Activated CD8-positive, alpha-beta memory T cell treated with anti-CD3 and anti-CD28 coated beads, Interleukin-2, amount 50 U/mL, for 48 hours (primary cell): ENCODE measurements around the gene TBL1X.
"Not testable (repeated sequence)": the region's sequence is repeated elsewhere in the genome, so short reads cannot be mapped to it uniquely, and the experiment has no call there.

Source experiments
- DNase-seq: peaks from one replicate; pipeline ENCODE4 v3.0.0-alpha.2; 2020

Gene TBL1X

DNA sequence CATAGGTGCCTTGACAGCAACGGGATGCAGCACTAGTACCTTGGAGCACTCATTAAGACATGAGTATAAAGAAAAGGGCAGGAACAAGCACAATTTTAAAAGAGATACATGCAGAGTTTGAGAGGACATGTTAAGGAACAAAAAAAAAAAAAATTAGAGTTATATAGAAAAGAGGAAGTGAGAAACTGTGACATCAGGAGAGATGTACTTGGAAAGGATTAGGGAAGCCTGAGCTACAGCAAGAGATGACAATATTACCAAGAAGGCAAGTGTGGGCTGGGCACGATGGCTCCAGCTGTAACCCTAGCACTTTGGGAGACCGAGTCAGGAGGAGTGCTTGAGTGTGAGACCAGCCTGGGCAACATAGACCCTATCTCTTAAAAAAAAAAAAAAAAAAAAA, 263.4 kb downstream of the TBL1X start:
- no peak for DNase-seq

DNA sequence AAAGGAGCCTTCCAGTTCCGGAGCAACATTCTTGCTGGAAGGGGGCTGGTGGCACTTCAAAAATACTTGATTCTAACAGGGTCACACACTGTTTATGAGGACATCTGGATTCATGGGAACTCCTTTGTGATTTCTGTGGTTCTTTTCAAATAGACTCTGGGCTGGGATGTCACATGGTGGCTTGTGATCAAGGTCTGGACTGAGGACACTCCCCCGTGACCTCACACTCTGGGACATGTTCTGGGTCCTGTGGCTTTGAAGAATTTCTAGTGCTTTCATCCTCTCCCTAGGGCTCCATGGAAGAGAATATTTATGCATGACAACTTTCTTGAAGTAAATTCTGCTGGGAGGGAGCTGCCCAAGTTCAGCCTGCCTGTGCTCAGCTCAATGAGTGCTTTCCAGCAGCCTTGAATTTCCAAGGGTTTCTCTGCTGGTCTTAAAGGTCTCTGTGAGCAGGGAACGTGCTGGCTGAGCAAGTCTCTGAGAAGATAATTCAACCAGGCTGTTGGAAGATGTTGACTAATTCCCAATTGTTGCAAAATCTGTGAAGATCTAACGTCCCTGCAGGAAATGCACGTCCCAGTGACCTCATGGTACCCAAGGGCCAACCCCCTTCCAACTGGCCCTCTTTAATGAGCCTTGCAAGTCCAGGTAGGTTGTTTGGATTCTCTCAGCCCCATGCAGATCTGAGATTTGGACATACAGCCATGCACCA, 264.5 kb downstream of the TBL1X start:
- no peak for DNase-seq

DNA sequence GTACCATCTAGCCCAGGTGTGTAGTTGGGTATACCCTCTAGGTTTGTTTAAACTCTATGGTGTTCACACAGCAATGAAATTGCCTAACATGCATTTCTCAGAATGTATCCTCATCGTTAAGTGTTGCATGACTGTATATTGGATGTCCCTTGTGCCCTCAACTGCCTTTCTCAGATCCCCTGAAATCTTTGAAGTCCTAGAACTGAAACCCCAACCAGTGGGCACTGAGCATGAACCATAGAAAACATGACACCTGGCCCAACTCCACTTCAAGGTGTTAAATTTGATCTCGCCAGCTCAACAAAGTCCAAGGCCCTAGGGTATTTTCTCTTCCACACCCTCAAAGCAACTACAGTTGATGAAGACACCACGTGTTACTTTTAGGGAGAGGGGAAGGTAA, 265.2 kb downstream of the TBL1X start:
- no peak for DNase-seq

DNA sequence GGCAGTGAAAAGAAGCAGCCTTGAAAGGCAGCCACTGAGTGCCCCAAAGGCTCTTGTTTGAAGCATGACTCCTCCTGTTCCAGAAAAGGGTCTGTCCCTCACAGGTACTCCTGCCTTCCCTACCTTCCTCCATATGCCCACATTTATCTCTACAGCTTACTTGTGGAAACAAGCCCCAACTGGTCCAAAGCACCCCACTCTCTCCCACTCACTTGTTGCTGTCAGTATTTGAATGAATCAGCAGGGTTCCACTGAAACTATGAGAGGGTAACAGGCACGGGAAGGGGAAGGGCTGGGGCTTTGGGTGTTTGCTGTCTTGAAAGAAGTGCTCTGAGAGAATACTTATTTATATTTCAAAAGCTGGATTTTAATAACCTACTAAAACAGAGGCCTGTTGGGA, 265.9 kb downstream of the TBL1X start:
- DNase-seq = no peak

DNA sequence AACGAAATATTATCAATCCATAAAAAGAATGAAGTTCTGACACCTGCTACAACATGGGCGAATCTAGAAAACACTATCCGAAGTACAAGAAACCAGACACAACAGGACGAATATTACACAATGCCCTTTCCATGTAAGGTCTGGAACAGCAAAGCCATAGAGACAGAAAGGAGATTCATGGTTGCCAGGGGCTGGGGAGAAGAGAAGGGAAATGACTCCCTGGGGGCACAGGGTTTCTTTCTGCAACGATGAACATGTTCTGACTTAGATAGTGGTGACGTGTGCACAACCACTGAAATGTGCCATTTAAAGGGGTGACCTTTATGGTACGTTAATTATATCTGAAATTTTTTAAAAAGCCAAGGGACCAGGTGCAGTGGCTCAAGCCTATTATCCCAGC, 272.5 kb downstream of the TBL1X start:
- no peak for DNase-seq

DNA sequence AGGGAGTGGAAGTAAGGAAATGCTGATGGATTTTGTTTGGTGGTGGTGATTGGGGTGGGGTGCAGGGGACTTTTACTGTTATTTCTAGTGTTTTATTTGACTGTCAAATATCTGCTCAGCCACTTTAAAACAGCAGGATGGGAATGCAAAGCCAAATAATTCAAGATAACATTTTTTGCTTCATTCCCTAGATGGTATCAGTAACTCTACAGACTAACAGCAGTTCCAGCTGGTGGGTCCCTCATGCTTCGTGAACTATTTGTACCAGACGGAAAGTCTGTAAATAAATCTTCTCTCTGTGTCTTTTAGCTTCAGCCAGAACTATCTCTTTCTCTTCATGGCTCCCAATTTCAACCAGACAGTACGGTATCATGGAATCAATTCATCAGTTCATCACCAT, 273.3 kb downstream of the TBL1X start:
- DNase-seq = no peak

DNA sequence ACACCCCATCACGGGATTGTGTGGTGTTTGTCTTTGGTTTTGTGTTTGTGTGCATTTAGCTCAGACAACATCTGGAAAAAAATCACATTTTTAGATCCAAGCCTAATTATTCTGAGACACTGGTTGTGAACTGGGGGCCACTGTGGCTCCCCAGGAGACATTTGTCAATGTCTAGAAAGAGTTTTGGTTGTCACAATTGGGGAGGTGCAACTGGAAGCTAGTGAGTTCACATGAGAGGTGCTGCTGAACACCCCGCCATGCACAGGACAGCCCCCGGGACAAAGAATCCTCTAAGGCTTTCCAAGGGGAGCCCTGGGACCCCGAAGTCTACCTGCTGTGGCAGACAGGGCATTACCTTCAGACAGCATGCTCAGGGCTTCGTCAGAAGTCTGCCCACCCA, 274.3 kb downstream of the TBL1X start:
- no peak for DNase-seq

DNA sequence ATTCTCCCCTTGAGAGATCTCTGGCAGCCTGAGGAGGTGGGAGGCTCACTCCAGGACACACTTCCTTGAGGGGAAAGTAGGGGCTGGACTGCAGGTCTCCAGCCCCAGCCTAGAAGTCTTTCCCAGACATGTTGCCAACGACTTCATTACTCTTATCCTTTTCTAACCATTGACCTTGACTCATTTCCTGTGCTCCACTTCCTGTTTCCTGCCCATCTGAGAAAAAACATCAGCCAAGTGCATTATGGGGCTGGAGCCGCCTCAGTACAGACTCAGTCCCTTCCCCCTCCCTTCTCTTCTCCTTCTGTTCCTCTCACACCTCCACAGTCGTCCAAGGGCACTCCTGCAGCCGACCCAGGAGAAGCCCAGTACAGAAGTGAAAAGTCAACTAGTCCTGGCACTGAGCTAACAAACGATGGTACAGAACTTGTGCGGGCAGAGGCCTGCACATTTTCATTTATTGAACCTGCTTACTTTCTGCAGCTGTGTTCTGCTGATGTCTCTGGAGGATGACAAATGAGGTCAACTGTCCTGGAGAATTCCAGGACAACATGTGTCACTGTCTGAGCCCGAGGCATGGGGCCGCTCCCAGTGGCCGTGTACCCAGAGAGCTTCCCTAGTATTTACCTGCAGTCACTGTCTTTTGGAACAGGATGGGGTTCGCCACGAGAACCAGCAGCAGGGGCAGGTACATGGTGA, 280.7 kb downstream of the TBL1X start:
- no peak for DNase-seq

DNA sequence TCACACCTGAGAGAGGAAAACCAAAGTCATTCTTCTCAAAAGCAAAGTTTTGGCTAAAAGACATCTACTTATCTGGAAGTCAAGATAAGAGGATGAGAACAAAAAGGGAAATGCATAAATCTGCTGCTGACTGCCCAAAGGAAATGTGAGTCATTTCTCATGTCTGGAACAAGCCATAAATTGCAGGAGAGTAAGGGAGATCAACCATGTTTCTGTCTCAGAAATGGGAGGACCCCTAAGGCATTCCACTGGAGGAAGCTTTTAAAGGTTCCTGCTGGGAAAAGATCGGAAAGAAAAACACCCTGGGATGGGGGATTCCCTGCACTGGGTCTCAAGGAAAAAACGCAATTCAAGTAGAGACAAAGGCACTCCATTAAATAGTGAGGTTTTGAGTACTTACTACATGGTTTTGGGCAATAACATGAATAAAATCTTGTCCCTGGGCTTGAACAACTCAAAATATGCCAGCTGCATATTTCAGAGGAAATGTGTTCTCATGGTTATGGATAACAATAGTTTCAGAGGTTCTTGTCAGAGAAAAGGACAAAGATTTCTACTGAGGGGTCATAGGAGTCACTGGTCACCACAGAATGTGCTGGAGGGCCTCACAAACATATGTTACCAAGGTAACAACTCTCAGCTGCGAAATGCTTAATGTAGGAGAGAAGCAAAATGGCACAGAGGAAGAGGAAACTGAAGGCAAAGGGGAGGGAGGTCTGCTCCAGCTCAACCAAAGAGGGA, 281.5 kb downstream of the TBL1X start:
- DNase-seq = no peak

DNA sequence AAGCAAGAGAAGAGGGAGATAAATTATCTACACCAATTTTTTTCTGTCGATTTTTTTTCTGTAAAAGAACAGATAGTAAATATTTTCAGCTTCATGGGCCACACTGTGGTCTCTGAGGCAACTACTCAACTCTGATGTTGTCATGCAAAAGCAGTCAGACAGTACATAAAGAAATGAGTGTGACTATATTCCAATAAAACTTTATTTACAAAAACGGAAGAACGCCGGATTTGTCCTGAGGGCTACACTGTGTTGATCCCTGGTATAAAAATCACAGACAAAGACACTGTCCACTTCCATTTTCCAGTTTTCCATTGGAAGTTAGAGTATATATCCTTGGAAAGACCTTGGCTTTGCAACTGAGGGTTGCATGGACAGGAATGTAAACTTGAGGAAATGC, 282.8 kb downstream of the TBL1X start:
- DNase-seq = no peak

DNA sequence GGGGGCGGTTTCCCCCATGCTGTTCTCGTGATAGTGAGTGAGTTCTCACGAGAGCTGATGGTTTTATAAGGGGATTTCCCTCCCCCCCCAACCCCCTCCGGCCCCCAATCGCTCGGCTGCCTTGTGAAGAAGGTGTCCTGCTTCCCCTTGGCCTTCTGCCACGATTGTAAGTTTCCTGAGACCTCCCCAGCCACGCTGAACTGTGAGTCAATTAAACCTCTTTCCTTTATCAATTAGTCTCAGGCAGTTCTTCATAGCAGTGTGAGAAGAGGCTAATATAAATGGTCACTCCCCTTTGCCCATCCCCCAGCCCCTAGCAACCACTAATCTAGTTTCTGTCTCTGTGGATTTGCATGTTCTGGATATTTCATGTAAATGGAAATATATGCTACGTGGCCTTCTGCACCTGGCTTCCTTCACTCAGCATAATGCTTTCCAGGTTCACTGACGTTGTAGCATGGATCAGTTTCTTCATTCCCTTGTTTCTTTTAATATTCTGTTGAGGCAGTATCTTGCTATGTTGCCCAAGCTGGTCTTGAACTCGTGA, 284.4 kb downstream of the TBL1X start:
- no peak for DNase-seq

DNA sequence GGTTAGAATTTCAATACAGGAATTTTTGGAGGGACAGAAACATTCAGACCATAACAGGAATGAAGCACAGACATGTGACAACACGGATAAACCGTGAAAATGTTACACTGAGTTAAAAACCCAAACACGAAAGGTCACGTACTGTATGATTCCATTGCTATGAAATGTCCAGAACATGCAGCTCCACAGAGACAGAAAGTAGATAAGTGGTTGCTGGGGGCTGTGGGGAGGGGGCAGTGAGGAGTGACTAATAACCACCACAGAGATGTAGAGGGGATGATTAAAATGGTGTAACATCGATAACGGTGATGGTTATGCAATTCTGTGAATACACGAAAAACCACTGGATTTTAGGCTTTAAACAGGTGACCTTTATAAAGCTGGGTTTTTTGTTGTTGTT, 292.5 kb downstream of the TBL1X start:
- DNase-seq = no peak

DNA sequence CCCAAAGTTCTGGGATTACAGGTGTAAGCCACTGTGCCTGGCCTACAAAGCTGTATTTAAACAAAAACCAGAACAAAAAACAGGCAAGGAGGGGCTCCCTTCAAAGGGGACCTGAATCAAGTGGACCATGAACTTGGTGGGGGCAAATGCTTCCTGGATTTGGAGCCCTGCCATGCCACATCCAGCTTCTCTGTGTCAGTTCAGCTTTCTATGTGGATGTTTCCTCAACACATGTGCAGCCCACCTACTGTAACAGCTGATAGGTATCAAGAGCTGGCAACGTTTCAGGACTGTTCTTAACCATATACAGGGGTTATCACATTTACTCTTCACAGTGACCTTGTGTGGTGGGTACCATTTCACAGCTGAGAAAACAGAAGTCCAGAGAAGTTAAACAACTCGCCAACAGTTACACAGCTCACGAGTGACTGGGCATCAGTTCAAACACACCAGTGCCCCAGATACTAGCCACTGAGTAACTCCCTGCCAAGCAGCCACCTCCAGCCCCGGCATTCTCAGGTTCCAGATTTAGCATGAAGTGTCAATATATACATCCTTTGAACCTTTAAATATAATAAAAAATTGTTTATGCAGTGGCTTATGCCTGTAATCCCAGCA, 293.3 kb downstream of the TBL1X start:
- no peak for DNase-seq

DNA sequence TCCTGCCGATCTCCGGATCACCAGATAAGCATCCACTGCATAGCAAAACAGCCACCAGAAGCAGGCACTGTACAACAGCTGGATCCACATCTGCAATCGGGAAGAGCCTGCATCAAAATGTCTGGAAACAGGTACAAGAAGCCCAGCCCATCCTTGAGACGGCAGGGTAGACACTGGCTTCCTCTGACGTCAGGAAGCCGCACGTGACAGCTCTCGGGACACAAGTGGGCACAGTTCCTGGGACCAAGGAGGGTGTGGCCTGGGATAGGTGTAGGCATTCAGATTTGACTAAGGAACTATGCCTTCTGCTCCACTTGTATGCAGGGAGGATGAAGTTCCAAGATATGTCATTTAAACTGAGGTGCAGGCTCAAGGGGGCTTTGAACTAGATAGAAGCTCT, 294.5 kb downstream of the TBL1X start:
- no peak for DNase-seq

DNA sequence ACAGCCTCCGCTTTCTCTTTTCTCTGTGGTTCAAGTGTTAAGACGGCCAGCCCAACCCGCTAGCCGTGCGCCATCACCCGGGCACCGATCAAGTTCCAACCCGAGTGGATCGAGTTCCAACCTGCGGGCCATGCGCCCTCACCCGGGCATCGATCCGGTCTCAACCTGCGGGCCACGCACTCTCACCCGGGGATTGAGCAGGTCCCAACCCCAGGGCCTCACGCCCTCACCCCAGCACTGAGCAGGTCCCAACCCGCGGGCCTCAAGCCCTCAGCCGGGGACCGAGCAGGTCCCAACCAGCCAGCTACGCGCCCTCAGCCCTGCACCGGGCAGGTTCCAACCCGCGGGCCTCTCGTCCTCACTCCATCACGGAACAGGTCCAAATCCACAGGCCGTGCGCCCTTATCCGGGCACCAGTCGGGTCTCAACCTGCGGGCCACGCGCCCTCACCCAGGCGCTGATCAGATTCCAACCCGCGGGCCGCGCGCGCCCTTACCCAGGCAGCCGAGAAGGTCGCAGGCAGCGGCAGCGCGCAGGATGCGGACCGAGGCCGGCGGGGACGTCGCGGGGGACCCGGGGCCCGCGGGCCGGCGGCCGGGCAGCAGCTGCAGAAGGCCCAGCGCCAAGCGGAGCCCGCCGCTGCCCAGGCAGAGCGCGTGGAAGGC, 300.3 kb downstream of the TBL1X start:
- DNase-seq = no peak

DNA sequence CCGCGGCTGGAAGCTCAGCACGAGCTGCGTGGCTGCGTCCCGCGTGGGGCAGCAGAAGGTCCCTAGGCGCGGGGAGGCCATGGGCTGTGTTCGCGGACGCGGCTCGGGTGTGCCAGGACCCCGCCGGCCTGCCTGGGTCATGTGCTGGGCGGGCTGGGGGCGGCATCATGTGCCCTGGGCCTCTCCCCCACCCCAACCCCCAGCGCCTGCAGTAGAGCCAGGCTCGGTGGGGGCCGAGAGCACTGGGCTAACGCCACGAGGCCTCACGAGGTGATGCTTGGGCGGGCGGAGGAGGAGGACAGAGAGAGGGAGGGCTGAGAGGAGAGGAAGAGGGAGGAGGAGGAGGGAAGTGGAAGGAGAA, 300.9 kb downstream of the TBL1X start, which contains the start of gene GPR143:
Gene GPR143 (minus strand): TSS at position 111 of the 361 bp plus-strand sequence. CDS start 30 bp downstream, at position 81.
- no peak for DNase-seq

DNA sequence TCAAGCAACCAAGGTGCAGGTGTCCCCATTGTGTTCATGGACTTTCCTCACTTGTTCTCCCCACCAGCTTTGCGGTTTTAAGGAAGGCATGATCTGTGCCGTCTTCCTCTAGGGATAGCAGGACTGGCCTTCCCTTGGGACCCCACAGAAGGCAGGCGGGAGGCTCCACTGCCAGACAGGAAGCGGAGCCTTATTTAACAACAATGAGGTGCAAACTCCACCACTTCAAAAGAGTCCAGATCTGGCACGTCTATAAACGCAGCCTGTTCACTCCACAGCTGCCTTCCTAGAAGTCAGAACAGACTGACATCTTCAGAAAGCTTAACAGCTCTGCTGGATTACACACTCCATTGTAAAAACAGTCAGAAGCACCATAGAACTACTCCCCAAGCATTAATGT, 302.5 kb downstream of the TBL1X start:
- no peak for DNase-seq

DNA sequence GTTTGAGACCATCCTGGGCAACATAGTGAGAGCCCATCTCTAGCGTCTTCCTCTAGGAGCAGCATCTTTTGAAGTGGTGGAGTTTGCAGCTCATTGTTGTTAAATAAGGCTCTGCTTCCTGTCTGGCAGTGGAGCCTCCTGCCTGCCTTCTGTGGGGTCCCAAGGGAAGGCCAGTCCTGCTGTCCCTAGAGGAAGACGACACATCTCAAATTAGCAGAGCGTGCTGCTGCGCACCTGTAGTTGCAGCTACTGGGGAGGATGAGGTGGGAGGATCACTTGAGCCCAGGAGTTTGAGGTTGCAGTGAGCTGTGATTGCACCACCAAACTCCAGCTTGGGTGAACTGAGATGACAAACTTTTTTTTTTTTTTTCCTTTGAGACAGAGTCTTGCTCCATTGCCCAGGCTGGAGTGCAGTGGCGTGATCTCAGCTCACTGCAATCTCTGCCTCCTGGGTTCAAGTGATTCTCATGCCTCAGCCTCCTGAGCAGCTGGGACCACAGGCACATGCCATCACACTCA, 303.5 kb downstream of the TBL1X start:
- not testable (repeated sequence) for DNase-seq

DNA sequence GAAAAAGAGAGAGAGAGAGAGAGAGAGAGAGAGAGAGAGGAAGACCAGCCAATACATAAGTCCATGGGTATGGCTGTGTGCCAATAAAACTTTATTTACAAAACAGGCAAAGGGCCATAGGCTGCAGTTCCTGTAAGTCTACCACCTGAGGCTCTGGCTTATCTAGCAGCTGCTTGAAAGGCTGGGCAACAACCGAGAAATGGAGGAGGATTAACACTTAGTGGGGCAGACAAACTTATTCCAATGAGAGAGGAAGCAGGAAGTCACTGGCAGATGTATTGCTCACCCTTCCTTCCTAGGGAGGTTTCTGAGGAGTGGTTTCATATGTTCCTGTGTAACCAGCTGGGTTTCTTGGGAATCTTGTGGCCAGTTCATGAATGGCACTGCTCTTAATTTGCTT, 305.5 kb downstream of the TBL1X start:
- DNase-seq = no peak

DNA sequence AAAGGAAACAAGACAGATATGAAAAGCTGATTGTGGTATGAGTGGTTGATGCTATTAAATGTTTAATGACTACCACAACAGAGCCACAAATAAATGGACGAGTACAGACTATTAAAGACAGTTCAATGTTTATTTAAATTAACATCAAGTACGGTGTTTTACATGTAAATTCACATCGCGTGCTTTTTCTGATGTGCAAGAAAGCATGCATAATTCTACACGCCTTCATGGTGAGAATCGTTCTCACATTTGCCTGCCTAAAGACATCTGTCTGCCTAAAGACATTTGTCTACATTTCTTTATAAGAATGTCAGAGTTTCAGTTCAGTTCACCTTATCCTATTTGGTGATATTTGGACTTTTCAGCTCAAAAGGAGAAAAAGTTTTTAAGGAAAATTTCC, 308.1 kb downstream of the TBL1X start:
- no peak for DNase-seq

DNA sequence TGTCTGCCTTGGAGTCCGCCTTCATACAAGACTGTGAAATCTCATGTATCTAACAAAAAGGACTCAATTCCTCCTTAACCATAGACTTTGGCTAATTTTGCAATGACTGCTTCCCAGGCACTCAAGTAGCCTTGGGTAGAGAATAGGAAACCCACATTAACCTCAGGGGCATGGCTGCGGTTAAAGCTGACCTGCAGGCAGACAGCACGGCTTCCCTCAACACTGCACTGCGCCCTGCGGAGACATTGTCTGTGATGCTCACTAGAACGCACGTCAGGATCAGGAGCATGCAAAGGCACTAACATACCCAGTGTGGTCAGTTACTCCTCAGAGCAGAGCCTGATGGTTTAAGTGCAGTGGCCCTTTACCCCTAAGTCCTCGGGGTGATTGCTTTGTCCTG, 311.1 kb downstream of the TBL1X start:
- no peak for DNase-seq

DNA sequence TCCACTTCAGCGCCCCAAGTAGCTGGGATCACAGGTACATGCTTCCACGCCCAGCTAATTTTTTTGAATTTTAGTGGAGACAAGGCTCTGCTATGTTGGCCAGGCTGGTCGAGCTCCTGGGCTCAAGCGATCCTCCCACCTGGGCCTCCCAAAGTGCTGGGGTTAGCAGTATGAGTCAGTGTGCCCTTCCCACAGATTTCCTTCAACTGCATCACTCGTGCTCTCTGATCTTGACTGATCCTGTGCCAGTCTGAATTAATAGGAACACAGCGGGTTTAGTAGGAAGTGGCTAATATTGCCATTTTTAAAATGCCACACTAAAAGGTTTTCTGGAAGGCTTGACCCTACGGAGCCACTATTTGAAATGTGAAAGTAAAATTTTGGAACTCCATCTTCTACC, 317.1 kb downstream of the TBL1X start:
- DNase-seq = no peak

DNA sequence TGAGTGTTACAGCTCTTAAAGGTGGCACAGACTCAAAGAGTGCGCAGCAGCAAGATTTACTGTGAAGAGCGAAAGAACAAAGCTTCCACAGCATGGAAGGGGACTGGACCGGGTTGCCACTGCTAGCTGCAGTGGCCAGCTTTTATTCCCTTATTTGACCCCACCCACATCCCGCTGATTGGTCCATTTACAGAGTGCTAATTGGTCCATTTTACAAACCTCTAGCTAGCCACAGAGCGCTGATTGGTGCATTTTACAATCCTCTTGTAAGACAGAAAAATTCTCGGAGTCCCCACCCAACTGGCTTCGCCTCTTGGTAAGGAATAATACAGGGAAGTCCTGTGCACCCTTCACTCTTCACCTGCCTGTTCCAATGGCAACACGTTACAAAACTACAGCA, 319.5 kb downstream of the TBL1X start:
- DNase-seq = no peak
